ENCODE results near the gene LGI1.

LGI1 gene

DNA sequence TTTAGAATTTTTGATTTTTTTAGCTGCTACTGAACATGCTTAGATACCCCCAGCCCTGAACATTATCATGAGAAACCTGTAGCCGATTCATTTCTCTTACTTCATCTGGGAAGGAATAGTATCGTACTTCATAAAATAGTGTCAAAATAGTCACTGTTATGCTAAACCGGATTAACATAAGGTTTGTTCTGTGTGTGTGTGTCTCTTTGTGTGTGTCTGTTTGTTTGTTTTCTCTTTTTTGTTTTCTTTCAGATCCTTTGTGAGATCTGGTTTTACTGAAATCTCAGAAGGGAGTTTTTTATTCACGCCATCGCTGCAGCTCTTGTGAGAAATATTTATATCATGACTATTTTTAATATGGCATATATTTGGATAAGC lies 761 bp downstream of the LGI1 start:
- Histone ChIP-seq H2BK120ac (ENCODE audit: insufficient read depth, low read length, poor library complexity) (no peak overlapping the region), H3K79me1 (ENCODE audit: low read length) (peaks cover 22% of the 10 kb centered on the region), H4K91ac (ENCODE audit: low read depth, low read length) (no peak overlapping the region), H3K23ac (ENCODE audit: low read length) (no peak overlapping the region), H3K4me2 (ENCODE audit: low read length) (peak overlapping the region; percentile 48), H4K12ac (ENCODE audit: low read depth, low read length) (no peak overlapping the region), H3K79me2 (ENCODE audit: control insufficient read depth, insufficient read depth, low read length, poor library complexity) (no peaks in the 10 kb centered on the region), H3K9ac (ENCODE audit: low read length) (no peak overlapping the region), H3K4ac (ENCODE audit: low read depth, low read length) (no peak overlapping the region), H3K27ac (ENCODE audit: low read depth, low read length) (no peak overlapping the region), H4K8ac (ENCODE audit: low read depth, low read length) (no peak overlapping the region), H3K18ac (ENCODE audit: low read length) (no peak overlapping the region), H3K14ac (ENCODE audit: low read length) (no peak overlapping the region), H2BK12ac (ENCODE audit: low read length) (no peak overlapping the region), H2BK5ac (ENCODE audit: low read depth, low read length, poor library complexity) (no peak overlapping the region), H3K4me3 (ENCODE audit: low read depth, low read length) (no peak overlapping the region), H2AFZ (ENCODE audit: insufficient read depth, low read length, poor library complexity) (no peak overlapping the region), H2AK5ac (ENCODE audit: low read length) (no peak overlapping the region), H3K36me3 (ENCODE audit: control insufficient read depth in 1 of 2, insufficient read depth in 2 of 2, low read length in 2 of 2) (no peaks in the 10 kb centered on the region), H3K9me3 (ENCODE audit: insufficient read depth, low read depth, low read length) (no peaks in the 10 kb centered on the region), H3K4me1 (ENCODE audit: control insufficient read depth in 1 of 2, insufficient read depth in 2 of 2, low read length in 2 of 2) (peaks cover 26 to 40% of the 10 kb centered on the region in 2 experiments), H3K27me3 (ENCODE audit: insufficient read depth, low read length) (no peaks in the 10 kb centered on the region)
- WGBS (ENCODE audit: extremely low coverage, insufficient coverage, insufficient read length), result no CpG with 5 or more reads among the region's 5 CpGs
- DNase-seq, result no peak

GRCh38 chr10:93758891-93759410 lies 1.2 kb downstream of the LGI1 start:
- no peaks in the 10 kb centered on the region for H3K36me3 ChIP-seq (ENCODE audit: control insufficient read depth in 1 of 2, insufficient read depth in 2 of 2, low read length in 2 of 2)
- no peak overlapping the region for H3K4me3 ChIP-seq (ENCODE audit: low read depth, low read length)
- DNase-seq, result no peak
- H4K8ac ChIP-seq (ENCODE audit: low read depth, low read length), result no peak overlapping the region
- no peak overlapping the region for H4K91ac ChIP-seq (ENCODE audit: low read depth, low read length)
- H3K4me2 ChIP-seq (ENCODE audit: low read length), result no peak overlapping the region
- no CpG with 5 or more reads among the region's 4 CpGs for whole genome bisulfite sequencing (ENCODE audit: extremely low coverage, insufficient coverage, insufficient read length)
- no peaks in the 10 kb centered on the region for H3K79me2 ChIP-seq (ENCODE audit: control insufficient read depth, insufficient read depth, low read length, poor library complexity)
- H3K79me1 ChIP-seq (ENCODE audit: low read length), result peaks cover 24% of the 10 kb centered on the region
- H3K9ac ChIP-seq (ENCODE audit: low read length), result no peak overlapping the region
- no peaks in the 10 kb centered on the region for H3K9me3 ChIP-seq (ENCODE audit: insufficient read depth, low read depth, low read length)
- no peak overlapping the region for H3K4ac ChIP-seq (ENCODE audit: low read depth, low read length)
- no peak overlapping the region for H4K12ac ChIP-seq (ENCODE audit: low read depth, low read length)
- H2BK12ac ChIP-seq (ENCODE audit: low read length), result no peak overlapping the region
- no peak overlapping the region for H2AFZ ChIP-seq (ENCODE audit: insufficient read depth, low read length, poor library complexity)
- H3K27me3 ChIP-seq (ENCODE audit: insufficient read depth, low read length), result no peaks in the 10 kb centered on the region
- no peak overlapping the region for H3K23ac ChIP-seq (ENCODE audit: low read length)
- no peak overlapping the region for H3K18ac ChIP-seq (ENCODE audit: low read length)
- H2BK120ac ChIP-seq (ENCODE audit: insufficient read depth, low read length, poor library complexity), result no peak overlapping the region
- no peak overlapping the region for H3K14ac ChIP-seq (ENCODE audit: low read length)
- H3K27ac ChIP-seq (ENCODE audit: low read depth, low read length), result no peak overlapping the region
- no peak overlapping the region for H2AK5ac ChIP-seq (ENCODE audit: low read length)
- H2BK5ac ChIP-seq (ENCODE audit: low read depth, low read length, poor library complexity), result no peak overlapping the region
- H3K4me1 ChIP-seq (ENCODE audit: control insufficient read depth in 1 of 2, insufficient read depth in 2 of 2, low read length in 2 of 2), result peaks cover 24 to 38% of the 10 kb centered on the region in 2 experiments

GRCh38 chr10:93760490-93760889 lies 2.8 kb downstream of the LGI1 start:
- H3K4me3 ChIP-seq (ENCODE audit: low read depth, low read length), result no peak overlapping the region
- H2BK5ac ChIP-seq (ENCODE audit: low read depth, low read length, poor library complexity), result peak overlapping the region; percentile 47
- H3K36me3 ChIP-seq (ENCODE audit: control insufficient read depth in 1 of 2, insufficient read depth in 2 of 2, low read length in 2 of 2), result no peaks in the 10 kb centered on the region
- peak overlapping the region; percentile 53 for H4K91ac ChIP-seq (ENCODE audit: low read depth, low read length)
- DNase-seq, result no peak
- peak overlapping the region; percentile 80 for H2BK12ac ChIP-seq (ENCODE audit: low read length)
- H3K79me2 ChIP-seq (ENCODE audit: control insufficient read depth, insufficient read depth, low read length, poor library complexity), result no peaks in the 10 kb centered on the region
- no peak overlapping the region for H3K27ac ChIP-seq (ENCODE audit: low read depth, low read length)
- peaks cover 22% of the 10 kb centered on the region for H3K79me1 ChIP-seq (ENCODE audit: low read length)
- peaks cover 18 to 30% of the 10 kb centered on the region in 2 experiments for H3K4me1 ChIP-seq (ENCODE audit: control insufficient read depth in 1 of 2, insufficient read depth in 2 of 2, low read length in 2 of 2)
- no peak overlapping the region for H3K4ac ChIP-seq (ENCODE audit: low read depth, low read length)
- H3K27me3 ChIP-seq (ENCODE audit: insufficient read depth, low read length), result no peaks in the 10 kb centered on the region
- H3K4me2 ChIP-seq (ENCODE audit: low read length), result no peak overlapping the region
- no peak overlapping the region for H2AFZ ChIP-seq (ENCODE audit: insufficient read depth, low read length, poor library complexity)
- no peak overlapping the region for H3K14ac ChIP-seq (ENCODE audit: low read length)
- no peak overlapping the region for H3K18ac ChIP-seq (ENCODE audit: low read length)
- no peak overlapping the region for H4K12ac ChIP-seq (ENCODE audit: low read depth, low read length)
- no peaks in the 10 kb centered on the region for H3K9me3 ChIP-seq (ENCODE audit: insufficient read depth, low read depth, low read length)
- no peak overlapping the region for H4K8ac ChIP-seq (ENCODE audit: low read depth, low read length)
- no CpG with 5 or more reads among the region's 7 CpGs for WGBS (ENCODE audit: extremely low coverage, insufficient coverage, insufficient read length)
- no peak overlapping the region for H3K9ac ChIP-seq (ENCODE audit: low read length)
- no peak overlapping the region for H3K23ac ChIP-seq (ENCODE audit: low read length)
- no peak overlapping the region for H2AK5ac ChIP-seq (ENCODE audit: low read length)
- H2BK120ac ChIP-seq (ENCODE audit: insufficient read depth, low read length, poor library complexity), result no peak overlapping the region

DNA sequence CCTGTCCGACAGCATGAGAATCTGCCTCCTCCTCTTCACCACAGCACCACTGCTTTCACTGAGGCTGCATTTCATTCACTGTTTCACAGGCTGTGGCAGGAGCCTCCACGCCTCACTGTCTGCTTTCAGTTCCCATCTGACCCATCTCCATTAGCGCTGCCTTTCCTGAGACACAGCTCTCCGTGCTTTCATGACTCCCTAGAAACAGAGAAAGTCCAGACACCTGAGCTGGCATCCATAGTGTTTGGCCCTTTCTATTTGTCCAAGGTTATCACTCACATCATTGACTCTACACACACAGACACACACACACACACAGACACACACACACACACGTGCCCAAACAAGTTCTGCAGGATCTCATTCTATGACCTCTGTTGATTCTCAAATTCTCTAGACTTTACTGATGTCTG lies 5.2 kb downstream of the LGI1 start:
- Histone ChIP-seq H3K36me3 (ENCODE audit: control insufficient read depth in 1 of 2, insufficient read depth in 2 of 2, low read length in 2 of 2) (no peaks in the 10 kb centered on the region), H3K4me1 (ENCODE audit: control insufficient read depth in 1 of 2, insufficient read depth in 2 of 2, low read length in 2 of 2) (peaks cover 7 to 14% of the 10 kb centered on the region in 2 experiments), H3K4ac (ENCODE audit: low read depth, low read length) (no peak overlapping the region), H2BK120ac (ENCODE audit: insufficient read depth, low read length, poor library complexity) (no peak overlapping the region), H3K27me3 (ENCODE audit: insufficient read depth, low read length) (no peaks in the 10 kb centered on the region), H3K27ac (ENCODE audit: low read depth, low read length) (peak overlapping the region; percentile 92), H2AK5ac (ENCODE audit: low read length) (no peak overlapping the region), H2BK5ac (ENCODE audit: low read depth, low read length, poor library complexity) (no peak overlapping the region), H3K18ac (ENCODE audit: low read length) (no peak overlapping the region), H3K9ac (ENCODE audit: low read length) (no peak overlapping the region), H3K4me2 (ENCODE audit: low read length) (no peak overlapping the region), H2AFZ (ENCODE audit: insufficient read depth, low read length, poor library complexity) (no peak overlapping the region), H4K91ac (ENCODE audit: low read depth, low read length) (no peak overlapping the region), H3K23ac (ENCODE audit: low read length) (no peak overlapping the region), H3K79me2 (ENCODE audit: control insufficient read depth, insufficient read depth, low read length, poor library complexity) (no peaks in the 10 kb centered on the region), H4K12ac (ENCODE audit: low read depth, low read length) (no peak overlapping the region), H4K8ac (ENCODE audit: low read depth, low read length) (no peak overlapping the region), H3K79me1 (ENCODE audit: low read length) (peaks cover 16% of the 10 kb centered on the region), H3K4me3 (ENCODE audit: low read depth, low read length) (no peak overlapping the region), H3K9me3 (ENCODE audit: insufficient read depth, low read depth, low read length) (no peaks in the 10 kb centered on the region), H3K14ac (ENCODE audit: low read length) (no peak overlapping the region), H2BK12ac (ENCODE audit: low read length) (no peak overlapping the region)
- WGBS (ENCODE audit: extremely low coverage, insufficient coverage, insufficient read length), result no CpG with 5 or more reads among the region's 5 CpGs
- peak in 1 of 2 donors; percentile 9 for DNase-seq

Measured in trophoblast cell (in vitro differentiated cells and primary cell).